Astrocyte (in vitro differentiated cells and primary cell): ENCODE results near the gene OSCP1.

Experiments
- CTCF ChIP-seq: IDR thresholded peaks from 2 replicates; pipeline ENCODE4 v1.5.1; 2011; ENCODE audit warnings: low read depth, mild to moderate bottlenecking, inconsistent platforms, low read length, moderate library complexity; ENCODE audit not compliant: insufficient read depth
- EZH2 ChIP-seq: IDR thresholded peaks from 2 replicates; pipeline ENCODE4 v1.6.1; 2012; ENCODE audit warnings: mild to moderate bottlenecking, low read length, inconsistent platforms; ENCODE audit not compliant: insufficient read depth

- no peak for TF ChIP-seq CTCF
- TF ChIP-seq EZH2 = no peak
These were observed 16.2 kb upstream of the OSCP1 start for GRCh38 chr1:36466370-36467026.
